Stimulated activated CD8-positive, alpha-beta memory T cell treated with anti-CD3 and anti-CD28 coated beads, Interleukin-7, amount 100 ng/mL, for 4 hours (primary cell): ENCODE results near the gene TUBAL3.
"Not testable (repeated sequence)": the region's sequence is repeated elsewhere in the genome, so short reads cannot be mapped to it uniquely, and the experiment has no call there.

Experiments used
- DNase-seq, 2 donors: peaks; one replicate each; pipeline ENCODE4 v3.0.0-alpha.2; 2020; ENCODE audit warnings: low read depth in 2 of 2

Gene TUBAL3

DNA sequence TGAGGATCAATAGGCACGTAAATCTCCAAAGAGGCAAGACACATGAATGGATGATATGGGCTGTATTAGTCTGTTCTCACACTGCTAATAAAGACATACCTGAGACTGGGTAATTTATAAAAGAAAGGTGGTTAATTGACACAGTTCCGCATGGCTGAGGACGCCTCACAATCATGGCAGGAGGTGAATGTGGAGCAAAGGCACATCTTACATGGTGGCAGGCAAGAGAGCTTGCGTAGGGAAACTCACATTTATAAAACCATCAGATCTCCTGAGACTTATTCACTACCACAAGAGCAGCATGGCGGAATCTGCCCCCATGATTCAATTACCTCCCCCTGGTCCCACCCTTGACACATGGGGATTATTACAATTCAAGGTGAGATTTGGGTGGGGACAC, 25.4 kb downstream of the TUBAL3 start:
- DNase-seq = not testable (repeated sequence)

DNA sequence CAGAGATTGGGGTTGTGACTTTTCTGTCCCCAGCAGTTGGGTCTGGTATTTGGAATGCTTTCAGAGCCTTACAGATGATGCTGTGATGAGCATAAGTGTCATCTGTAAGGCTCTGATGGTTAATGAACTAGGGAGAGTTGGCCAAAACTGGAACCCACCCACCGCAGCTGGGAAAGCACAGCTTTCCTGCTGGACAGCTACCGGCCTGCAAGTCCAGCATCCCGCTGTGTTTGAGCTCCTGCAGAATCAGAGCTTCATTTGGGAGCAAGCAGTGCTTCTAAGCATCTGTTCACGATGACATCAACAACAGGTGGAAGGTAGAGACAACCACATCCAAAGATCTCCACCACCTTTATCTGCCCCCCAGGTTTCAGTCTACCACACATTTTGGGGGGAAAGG, 28.2 kb downstream of the TUBAL3 start:
- no peak for DNase-seq

DNA sequence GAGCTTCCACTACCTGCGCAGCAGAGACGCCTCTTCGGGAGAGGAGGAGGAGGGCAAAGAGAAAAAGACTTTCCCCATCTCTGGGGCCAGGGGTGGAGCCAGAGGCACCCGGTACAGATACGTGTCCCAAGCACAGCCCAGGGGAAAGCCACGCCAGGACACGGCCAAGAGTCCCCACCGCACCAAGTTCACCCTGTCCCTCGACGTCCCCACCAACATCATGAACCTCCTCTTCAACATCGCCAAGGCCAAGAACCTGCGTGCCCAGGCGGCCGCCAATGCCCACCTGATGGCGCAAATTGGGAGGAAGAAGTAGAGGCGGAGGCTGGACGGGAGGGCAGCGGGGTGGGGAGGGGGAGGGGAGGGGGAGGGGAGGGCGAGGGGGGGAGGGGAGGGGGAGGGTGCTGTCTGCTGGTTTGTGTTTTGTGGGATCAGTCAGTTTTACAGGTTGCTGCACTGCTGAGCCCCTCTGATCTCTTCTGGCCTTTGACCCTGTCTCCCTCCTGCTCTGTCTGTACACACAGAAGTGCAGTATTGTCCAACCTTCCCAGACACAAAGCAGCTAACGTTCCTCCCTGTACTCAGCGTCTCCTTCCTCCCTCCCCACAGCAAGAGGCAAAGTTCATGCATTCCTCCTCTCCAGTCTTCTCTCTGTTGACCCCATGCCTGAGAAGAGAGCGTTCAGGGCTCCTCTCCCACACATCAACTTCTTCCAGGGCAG, 30.6 kb downstream of the TUBAL3 start:
- no peak for DNase-seq

DNA sequence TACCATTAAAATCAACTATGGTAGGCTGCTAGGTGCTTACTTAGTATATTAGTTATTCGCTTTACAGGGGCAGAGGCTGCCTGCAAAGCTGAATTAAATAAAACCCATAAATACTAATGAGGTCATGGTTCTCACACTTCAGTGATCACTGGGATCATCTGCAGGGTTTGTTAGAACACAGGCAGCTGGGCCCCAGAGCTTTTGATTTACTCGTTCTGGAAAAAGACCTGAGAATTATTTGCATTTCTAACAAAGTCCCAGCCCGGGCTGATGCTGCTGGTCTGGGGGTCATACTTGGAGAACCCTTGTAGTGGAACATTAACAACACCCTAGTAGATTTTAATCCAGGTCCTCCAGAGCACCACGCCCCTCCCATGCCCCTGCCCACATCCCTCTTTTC, 31.3 kb downstream of the TUBAL3 start:
- DNase-seq = no peak

- no peak for DNase-seq
These were observed 33.9 kb downstream of the TUBAL3 start for GRCh38 chr10:5370493-5371352.

- no peak for DNase-seq
These were observed 35.1 kb downstream of the TUBAL3 start for GRCh38 chr10:5369362-5370158.

DNA sequence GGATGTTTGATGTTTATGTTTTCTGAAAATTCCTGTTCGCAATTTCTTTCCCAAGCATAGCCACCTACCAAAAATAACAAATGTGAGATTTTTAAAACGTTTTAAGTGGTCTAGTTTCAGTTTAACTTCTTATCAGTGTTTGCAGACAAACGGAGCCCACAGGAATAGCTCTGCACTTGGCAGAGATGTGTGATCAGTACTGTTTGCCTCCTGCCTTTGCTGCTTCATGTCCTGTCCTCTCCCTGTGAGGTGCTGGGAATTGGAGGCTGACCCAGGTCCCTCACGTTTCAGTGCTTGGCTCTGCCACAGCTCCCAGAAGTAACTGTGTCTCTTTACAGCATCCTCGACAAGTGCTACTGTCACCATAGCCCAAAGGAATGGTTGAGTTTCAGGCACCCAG, 38.7 kb downstream of the TUBAL3 start:
- no peak for DNase-seq

GRCh38 chr10:5364890-5365338, 39.7 kb downstream of the TUBAL3 start, which contains the start of gene UCN3:
Gene UCN3, plus strand, starts transcription at chr10:5364966. Its CDS starts 8,755 bp downstream, at chr10:5373721.
- DNase-seq = no peak

- no peak for DNase-seq
These were observed 40.3 kb downstream of the TUBAL3 start for GRCh38 chr10:5364374-5364773.

DNA sequence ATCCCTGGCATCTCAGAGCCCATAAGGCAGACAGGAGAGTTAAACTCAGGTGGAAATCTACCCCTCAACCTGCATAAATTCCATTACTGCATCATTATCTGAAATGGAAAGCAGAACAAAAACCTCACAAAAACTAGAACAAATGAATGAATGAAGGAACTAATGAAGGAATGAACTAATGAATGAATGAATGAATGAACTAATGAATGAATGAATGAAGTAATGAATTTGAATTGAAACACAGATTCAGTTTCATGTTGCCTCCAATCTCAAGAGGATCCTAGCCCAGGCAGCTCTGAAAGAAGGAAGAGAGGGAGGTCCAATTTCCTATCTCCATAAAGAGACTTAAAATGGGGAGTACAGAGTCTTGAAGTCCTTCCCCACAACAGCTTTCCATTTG, 41.8 kb downstream of the TUBAL3 start:
- DNase-seq = no peak

DNA sequence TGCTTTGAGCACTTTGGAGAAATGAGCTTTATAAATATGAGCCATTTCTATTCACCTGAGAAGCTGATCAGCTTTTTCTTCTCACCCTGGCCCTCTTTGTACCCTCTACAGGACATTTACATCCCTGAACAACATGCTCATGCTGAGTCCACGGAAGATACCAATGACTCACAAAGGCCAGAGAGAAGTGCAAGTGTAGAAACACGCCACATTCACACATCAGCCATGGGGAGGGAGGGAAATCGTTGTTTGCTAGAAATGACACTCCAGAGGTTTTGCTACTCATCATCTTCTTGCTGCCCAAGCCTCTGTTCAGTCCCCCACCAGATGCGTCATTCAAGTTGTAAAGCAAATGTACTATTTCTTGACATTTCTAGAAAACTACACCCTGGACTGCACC, 42.7 kb downstream of the TUBAL3 start:
- DNase-seq = no peak

- no peak for DNase-seq
These were observed 44.2 kb downstream of the TUBAL3 start for GRCh38 chr10:5360318-5360915.

DNA sequence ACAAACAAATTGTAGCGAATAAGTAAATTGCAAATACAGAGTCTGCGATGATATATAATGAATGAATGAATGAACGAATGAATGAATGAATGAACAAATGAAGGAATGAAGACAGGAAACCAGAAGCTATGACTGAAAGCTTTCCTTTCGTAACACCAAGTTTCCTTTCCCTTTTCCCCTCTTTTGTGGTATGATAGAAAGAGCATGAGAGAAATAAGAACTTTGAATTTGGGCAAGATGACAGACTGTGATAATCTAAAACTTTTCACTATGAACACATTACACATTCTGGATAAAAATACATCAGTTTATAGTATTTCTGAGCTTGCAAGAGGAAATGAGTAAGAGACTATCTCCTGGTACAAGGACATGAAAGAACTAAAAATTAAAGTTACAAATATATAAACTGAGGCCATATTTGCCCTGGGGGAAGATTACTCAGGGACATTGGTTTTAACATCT, 48.3 kb downstream of the TUBAL3 start:
- no peak for DNase-seq

GRCh38 chr10:5355594-5356301, 48.9 kb downstream of the TUBAL3 start:
- DNase-seq = no peak

GRCh38 chr10:5354068-5354467, 50.6 kb downstream of the TUBAL3 start:
- DNase-seq = no peak

DNA sequence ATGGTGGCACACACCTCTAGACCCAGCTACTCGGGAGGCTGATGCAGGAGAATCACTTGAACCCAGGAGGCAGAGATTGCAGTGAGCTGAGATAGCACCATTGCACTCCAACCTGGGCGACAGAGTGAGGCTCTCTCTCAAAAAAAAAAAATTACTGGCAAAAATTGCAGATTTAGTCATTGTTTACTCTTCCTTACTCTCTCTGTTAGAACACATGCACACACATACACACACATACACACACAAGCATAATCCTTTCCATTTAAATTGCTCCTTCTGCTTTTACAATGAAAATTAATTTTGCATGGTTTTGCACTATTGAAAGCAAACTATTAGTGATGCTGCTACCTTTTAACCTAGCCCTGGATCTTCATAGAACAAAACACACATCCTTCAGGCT, 55.3 kb downstream of the TUBAL3 start:
- no peak for DNase-seq

GRCh38 chr10:5346881-5347280, 57.7 kb downstream of the TUBAL3 start:
- no peak for DNase-seq

GRCh38 chr10:5344746-5345145, 59.9 kb downstream of the TUBAL3 start:
- DNase-seq = no peak

- no peak for DNase-seq
These were observed 60.6 kb downstream of the TUBAL3 start for GRCh38 chr10:5343979-5344378.

GRCh38 chr10:5343561-5343960, 61.1 kb downstream of the TUBAL3 start:
- no peak for DNase-seq
